ENCODE measurements around the gene VAC14. TPM values are rescaled to one million over a fixed set of nuclear protein-coding genes. Genes with fewer than 3 reads are reported as not detected.

Gene VAC14
- polyA plus RNA-seq, 2 of the 4 experiments (the other 2 are of a cell fraction), result 25.3 to 27.0 TPM

DNA sequence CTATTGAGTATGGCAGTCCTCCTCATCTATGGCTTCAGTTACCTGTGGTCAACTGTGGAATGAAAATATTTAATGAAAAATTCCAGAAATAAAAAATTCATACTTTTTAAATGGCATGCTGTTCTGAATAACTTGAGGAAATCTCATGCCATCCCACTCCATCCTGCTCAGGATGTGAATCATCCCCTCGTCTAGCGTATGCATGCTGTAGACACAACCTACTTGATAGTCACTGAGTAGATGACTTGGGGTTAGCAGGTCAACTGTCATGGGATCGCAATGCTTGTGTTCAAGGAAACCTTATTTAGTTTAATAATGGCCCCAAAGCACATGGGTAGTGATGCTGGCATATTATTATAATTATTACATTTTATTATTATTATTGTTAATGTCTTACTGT is 4.8 kb upstream of the VAC14 start:
- ATAC-seq, result no peak
- POLR2A ChIA-PET, result no interaction called here

DNA sequence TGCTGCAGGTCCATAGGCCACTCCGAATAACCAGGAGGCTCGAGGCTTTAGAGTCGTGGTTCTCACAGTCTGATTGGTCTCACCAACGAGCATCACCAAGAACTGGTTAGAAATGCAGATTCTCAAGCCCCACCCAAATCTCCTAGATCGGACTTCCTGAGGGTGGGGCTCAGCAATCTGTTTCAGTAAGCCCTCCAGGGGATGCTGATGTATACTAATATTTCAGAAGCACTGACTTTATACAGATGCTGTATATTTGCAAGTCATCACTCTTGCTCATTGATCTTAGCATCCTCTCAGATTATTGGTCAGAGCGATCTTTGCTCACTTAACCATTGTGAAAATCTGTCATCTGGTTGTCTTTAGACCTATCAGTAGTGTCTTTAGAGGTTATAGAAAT is 4.4 kb upstream of the VAC14 start:
- Histone ChIP-seq H3K27ac (no peak overlapping the region; a peak in 1 of 6 replicates), H3K9me3 (no peaks in the 10 kb centered on the region; the same call in 1 of the 3 replicates), H3K4me3 (no peak overlapping the region), H3K4me2 (no peak overlapping the region), H3K4me1 (no peaks in the 10 kb centered on the region)
- ATAC-seq (no peak), FAIRE-seq (no peak), DNase-seq (ENCODE audit: low read depth in 1 of 2, low spot score in 1 of 2) (no peak)
- TF ChIP-seq PHF8 (IDR thresholded peaks at IDR 0.05; ENCODE audit: borderline replicate concordance, low read depth) (no peak), NFE2L2 (conservative IDR thresholded peaks at IDR 0.05; ENCODE audit: low read length) (peak; percentile 54), RARB (CRISPR knock-in tag; IDR thresholded peaks at IDR 0.05) (no peak), ZC3H11A (IDR thresholded peaks at IDR 0.05) (no peak)
- ChIA-PET CTCF (no interaction called here), POLR2A (no interaction called here)
- 16% methylated on average over 6 of the region's 6 CpGs for WGBS (ENCODE audit: missing lambda C conversion rate)

More for the DNA sequence above, 4.8 kb upstream of the VAC14 start:
- no peak overlapping the region for H3K27ac ChIP-seq
- H3K4me2 ChIP-seq, result no peak overlapping the region
- CTCF ChIA-PET, result no interaction called here
- DNase-seq (ENCODE audit: low read depth in 1 of 2, low spot score in 1 of 2), result no peak
- FAIRE-seq, result no peak
- TF ChIP-seq ZNF302 (CRISPR knock-in tag; IDR thresholded peaks at IDR 0.05), result no peak
- TF ChIP-seq HOXB5 (CRISPR knock-in tag; IDR thresholded peaks at IDR 0.05), result no peak
- TF ChIP-seq, protein P1, sequence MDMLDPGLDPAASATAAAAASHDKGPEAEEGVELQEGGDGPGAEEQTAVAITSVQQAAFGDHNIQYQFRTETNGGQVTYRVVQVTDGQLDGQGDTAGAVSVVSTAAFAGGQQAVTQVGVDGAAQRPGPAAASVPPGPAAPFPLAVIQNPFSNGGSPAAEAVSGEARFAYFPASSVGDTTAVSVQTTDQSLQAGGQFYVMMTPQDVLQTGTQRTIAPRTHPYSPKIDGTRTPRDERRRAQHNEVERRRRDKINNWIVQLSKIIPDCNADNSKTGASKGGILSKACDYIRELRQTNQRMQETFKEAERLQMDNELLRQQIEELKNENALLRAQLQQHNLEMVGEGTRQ (IDR thresholded peaks at IDR 0.05), result no peak
- TF ChIP-seq SREBF2 (IDR thresholded peaks at IDR 0.05), result no peak
- TF ChIP-seq MYC (IDR thresholded peaks at IDR 0.05; ENCODE audit: borderline replicate concordance, low read length), result no peak
- TF ChIP-seq, protein P2, sequence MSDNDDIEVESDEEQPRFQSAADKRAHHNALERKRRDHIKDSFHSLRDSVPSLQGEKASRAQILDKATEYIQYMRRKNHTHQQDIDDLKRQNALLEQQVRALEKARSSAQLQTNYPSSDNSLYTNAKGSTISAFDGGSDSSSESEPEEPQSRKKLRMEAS (IDR thresholded peaks at IDR 0.05), result no peak
- TF ChIP-seq BHLHE40 (IDR thresholded peaks at IDR 0.05; ENCODE audit: low read depth, low read length), result no peak
- TF ChIP-seq CBX2 (IDR thresholded peaks at IDR 0.05; ENCODE audit: borderline replicate concordance, low read depth), result no peak
- TF ChIP-seq, protein P3, sequence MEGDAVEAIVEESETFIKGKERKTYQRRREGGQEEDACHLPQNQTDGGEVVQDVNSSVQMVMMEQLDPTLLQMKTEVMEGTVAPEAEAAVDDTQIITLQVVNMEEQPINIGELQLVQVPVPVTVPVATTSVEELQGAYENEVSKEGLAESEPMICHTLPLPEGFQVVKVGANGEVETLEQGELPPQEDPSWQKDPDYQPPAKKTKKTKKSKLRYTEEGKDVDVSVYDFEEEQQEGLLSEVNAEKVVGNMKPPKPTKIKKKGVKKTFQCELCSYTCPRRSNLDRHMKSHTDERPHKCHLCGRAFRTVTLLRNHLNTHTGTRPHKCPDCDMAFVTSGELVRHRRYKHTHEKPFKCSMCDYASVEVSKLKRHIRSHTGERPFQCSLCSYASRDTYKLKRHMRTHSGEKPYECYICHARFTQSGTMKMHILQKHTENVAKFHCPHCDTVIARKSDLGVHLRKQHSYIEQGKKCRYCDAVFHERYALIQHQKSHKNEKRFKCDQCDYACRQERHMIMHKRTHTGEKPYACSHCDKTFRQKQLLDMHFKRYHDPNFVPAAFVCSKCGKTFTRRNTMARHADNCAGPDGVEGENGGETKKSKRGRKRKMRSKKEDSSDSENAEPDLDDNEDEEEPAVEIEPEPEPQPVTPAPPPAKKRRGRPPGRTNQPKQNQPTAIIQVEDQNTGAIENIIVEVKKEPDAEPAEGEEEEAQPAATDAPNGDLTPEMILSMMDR (IDR thresholded peaks at IDR 0.05), result no peak
- no peak for TF ChIP-seq JUNB (IDR thresholded peaks at IDR 0.05)
- TF ChIP-seq HEYL (CRISPR knock-in tag; IDR thresholded peaks at IDR 0.05), result no peak
- TF ChIP-seq KDM5A (IDR thresholded peaks at IDR 0.05), result no peak
- TF ChIP-seq, protein P4, sequence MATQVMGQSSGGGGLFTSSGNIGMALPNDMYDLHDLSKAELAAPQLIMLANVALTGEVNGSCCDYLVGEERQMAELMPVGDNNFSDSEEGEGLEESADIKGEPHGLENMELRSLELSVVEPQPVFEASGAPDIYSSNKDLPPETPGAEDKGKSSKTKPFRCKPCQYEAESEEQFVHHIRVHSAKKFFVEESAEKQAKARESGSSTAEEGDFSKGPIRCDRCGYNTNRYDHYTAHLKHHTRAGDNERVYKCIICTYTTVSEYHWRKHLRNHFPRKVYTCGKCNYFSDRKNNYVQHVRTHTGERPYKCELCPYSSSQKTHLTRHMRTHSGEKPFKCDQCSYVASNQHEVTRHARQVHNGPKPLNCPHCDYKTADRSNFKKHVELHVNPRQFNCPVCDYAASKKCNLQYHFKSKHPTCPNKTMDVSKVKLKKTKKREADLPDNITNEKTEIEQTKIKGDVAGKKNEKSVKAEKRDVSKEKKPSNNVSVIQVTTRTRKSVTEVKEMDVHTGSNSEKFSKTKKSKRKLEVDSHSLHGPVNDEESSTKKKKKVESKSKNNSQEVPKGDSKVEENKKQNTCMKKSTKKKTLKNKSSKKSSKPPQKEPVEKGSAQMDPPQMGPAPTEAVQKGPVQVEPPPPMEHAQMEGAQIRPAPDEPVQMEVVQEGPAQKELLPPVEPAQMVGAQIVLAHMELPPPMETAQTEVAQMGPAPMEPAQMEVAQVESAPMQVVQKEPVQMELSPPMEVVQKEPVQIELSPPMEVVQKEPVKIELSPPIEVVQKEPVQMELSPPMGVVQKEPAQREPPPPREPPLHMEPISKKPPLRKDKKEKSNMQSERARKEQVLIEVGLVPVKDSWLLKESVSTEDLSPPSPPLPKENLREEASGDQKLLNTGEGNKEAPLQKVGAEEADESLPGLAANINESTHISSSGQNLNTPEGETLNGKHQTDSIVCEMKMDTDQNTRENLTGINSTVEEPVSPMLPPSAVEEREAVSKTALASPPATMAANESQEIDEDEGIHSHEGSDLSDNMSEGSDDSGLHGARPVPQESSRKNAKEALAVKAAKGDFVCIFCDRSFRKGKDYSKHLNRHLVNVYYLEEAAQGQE (IDR thresholded peaks at IDR 0.05), result no peak
- TF ChIP-seq FOSB (CRISPR knock-in tag; IDR thresholded peaks at IDR 0.05), result no peak
- H3K4me3 ChIP-seq, result no peak overlapping the region
- H3K4me1 ChIP-seq, result no peaks in the 10 kb centered on the region
- 15% methylated on average over 3 of the region's 3 CpGs for WGBS (ENCODE audit: missing lambda C conversion rate)
- H3K9me3 ChIP-seq, result no peaks in the 10 kb centered on the region; the same call in 1 of the 3 replicates

Data from A549 (cell line).